Activated CD8-positive, alpha-beta memory T cell treated with anti-CD3 and anti-CD28 coated beads, Interleukin-2, amount 50 U/mL, for 1 hour (primary cell): ENCODE results near the gene C20orf141.
"Not testable (repeated sequence)": the region's sequence is repeated elsewhere in the genome, so short reads cannot be mapped to it uniquely, and the experiment has no call there.

Experiments
- DNase-seq: peaks from one replicate; pipeline ENCODE4 v3.0.0-alpha.2; 2020; ENCODE audit errors: extremely low read depth

Gene C20orf141

DNA sequence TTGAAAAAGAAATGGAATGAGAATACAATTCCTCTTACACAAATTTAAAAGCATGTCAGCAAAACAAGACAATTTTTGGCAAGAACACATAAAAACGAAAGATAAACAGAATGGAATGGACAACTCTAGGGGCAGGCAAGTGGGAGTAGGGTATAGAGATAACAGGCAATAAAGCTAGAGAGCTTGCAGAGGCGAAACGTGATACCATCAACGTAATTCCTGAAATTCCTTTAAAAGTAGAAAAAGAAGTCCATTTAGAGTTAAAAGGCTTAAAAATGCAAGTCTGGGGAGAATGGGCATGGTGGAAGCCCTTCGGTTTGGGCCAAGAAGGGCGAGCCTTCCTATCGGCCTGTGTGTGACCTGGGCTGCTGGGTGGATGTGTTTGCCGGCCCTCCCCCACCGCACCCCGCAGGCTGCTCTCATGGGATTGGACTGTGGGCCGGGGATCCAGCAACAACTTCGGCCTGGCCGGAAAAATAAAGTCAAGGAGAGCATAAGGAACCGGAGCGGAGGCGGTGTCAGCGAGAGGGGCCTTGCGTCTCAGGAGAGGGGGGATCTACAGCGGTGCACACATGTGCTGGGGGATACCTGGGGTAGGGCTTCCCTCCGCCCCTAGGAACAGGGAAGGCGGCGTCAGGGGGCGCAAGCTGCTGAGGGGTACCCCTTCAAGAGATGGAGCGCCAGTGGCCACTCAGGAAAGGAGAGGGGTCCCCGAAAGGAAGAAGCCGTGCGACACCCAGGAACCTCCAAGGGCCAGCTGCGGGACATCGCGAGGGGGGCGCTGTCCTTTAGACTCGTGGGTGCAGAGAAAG is 5.5 kb downstream of the C20orf141 start:
- DNase-seq, result no peak

- no peak for DNase-seq
These were observed 6.4 kb downstream of the C20orf141 start for GRCh38 chr20:2820896-2821869.

- DNase-seq, result peak; percentile 27
These were observed 7.3 kb downstream of the C20orf141 start for GRCh38 chr20:2822073-2822472.

- DNase-seq, result no peak
These were observed 11.0 kb downstream of the C20orf141 start for GRCh38 chr20:2825761-2826160.

- DNase-seq, result no peak
These were observed 11.9 kb downstream of the C20orf141 start for GRCh38 chr20:2826655-2827054.

DNA sequence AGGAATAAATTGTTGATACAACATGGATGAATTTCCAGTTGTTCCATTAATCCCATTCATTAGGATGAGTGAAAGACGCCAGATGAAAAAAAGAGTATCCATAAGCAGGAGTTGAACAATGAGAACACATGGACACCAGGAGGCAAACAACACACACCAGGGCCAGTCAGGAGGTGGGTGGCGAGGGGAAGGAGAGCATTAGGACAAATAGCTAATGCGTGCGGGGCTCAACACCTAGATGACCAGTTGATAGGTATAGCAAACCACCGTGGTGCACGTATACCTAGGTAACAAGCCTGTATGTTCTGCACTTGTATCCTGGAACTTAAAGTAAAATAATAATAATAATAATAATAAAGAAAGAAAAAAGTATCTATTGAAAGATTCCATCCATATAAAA is 14.6 kb downstream of the C20orf141 start:
- DNase-seq, result no peak

GRCh38 chr20:2831206-2831605 is 16.4 kb downstream of the C20orf141 start:
- DNase-seq, result not testable (repeated sequence)

DNA sequence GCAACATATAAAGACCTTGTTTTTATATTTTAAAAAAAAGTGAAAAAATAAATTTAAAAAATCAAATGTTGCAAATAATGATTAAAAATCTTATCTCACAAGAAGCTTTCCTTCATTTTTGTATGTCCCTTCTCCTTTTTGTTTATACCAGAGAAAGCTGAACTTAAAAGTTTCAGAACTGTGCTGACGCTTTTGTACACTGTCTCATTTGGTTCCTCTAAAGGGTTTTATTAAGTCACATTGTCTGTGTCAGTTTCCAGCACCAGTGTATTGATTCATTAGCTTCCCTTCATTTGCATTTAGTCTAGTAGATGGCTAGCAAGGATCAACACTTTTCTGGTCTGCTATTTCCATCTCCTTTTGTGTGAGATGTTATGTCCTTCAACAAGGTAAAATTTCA is 19.0 kb downstream of the C20orf141 start:
- no peak for DNase-seq

DNA sequence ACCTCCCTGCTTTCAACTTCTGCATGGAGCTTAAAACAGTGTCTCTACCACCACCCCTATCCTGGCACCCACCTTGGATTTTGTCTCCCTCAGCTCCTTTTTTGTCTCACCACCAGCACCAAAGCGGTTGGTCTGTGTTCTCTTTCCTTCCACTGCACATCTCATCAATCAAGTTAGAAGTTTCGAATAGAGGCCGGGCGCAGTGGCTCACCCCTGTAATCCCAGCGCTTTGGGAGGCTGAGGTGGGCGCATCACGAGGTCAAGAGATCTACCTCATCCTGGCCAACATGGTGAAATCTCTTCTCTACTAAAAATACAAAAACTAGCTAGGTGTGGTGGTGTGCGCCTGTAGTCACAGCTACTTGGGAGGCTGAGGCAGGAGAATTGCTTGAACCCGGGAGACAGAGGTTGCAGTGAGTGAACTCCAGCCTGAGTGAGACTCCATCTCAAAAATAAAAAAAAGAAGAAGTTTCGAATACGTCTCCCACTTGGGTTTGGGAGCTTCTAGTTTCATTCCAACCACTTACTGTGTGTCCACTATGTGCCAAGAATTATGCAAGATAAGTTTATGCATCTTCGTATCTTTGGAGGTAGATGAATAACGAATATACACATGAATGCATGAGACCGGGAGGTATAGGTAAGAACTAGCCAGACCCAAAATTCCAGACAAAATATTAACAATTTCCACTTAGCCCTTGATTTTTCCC is 19.8 kb downstream of the C20orf141 start:
- no peak for DNase-seq

DNA sequence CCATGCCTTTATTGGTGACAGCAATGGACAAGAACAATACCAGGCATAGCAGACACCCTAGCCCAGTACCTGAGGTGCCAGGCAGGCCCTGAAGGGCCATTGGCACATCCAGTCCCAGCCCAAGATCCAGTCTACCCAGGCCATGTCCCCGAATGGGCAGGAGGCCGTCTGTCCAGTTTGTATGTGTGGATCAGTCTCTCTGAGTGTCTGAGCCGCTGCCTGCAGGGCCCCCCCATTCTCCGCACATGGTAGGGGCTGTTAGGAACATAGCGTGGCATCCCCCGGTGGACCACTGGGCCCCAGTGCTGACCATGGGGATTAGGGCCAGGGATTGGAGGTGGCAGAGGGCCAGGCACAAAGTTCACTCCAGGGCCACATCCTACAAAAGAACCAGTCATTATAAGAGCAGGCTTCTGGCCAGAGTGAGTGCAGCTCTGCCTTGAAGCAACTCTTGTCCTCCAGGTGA is 20.6 kb downstream of the C20orf141 start:
- no peak for DNase-seq

DNA sequence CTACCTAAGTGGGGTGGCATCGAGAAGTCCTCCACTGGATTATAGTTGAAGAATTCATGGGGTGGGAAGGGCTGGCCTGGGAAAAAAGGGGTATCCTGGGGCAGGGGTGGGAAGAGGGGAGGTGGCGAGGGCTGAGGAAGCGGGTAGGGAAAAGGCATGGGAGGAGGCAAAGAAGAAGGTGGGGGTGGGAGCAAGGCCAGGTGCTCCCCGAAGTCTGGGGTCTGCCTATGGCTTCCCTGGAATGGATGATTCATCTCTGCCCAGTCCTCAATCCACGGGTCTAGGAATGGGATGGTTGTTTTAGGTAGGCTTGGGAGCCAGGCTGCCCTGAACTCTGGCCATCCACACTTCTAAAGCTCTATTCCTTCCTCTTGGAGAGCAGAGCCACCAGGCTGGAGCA is 21.2 kb downstream of the C20orf141 start:
- DNase-seq, result no peak

GRCh38 chr20:2837221-2837960 is 22.6 kb downstream of the C20orf141 start:
- no peak for DNase-seq

GRCh38 chr20:2838170-2838797 is 23.5 kb downstream of the C20orf141 start:
- DNase-seq, result no peak

- no peak for DNase-seq
These were observed 24.3 kb downstream of the C20orf141 start for GRCh38 chr20:2838847-2839671.

DNA sequence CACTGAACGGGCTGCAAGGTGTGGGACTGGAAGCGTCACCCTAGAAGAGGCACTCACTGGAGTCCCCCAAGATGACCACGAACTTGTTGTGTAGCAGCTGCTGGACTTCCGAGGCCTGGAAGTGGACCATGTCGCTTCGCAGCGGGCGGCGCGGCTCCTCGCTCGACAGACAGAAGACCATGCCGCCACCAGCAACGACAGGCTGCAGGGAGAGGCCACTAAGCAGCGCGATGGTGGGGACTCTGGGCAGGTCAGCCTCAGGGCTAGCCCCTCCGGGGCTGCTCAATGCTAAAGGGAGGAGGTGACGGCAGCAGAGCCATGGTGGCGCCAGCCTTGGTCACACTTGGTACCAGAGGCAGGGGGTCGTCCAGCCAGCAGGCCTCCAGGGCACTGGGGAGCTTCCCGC is 24.9 kb downstream of the C20orf141 start:
- no peak for DNase-seq

DNA sequence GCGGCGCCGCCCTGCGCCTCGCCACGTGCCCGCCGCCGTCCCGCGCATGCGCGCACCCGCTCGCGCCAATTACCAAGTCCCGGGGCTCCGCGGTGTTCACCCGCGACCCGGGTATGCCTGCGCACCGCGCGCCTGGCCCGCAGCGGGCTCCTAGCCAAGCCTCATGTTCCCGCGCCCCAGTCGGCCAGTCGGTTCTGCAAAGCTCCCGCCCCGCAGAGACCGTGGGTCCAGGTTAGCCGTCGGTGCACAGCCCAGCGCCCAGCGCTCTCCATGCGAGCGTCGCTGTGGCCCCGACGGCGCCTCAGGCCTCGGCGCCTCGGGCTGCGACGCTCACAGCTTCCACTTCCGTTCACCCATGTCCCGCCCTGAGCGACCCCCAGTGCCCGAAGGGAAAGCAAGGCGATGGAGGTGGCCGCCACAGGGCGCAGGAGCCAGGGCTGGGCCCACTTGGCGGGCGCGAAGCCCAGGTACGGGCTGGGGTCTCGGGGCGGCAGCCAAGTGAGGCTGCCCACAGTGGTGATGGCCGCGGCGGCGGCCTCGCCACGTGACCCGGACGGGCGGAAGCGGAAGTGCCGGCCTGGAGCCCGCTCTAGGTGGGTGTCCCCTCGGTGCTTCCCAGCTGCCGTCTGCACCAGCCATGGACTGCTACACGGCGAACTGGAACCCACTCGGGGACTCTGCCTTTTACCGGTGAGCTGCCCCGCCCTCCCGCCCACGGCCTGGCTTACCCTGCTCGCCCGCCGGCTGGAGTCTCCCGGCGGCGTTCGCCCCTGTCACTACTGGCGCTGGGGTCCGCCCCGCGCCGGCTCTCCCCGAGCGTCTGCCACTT is 25.6 kb downstream of the C20orf141 start, which contains the start of the genes PCED1A and VPS16:
Gene PCED1A (minus strand): TSS at position 518 of the 829 bp plus-strand sequence. CDS start 743 bp downstream, outside the sequence.
Gene VPS16 (plus strand): TSS at position 608 of the 829 bp plus-strand sequence. CDS start 30 bp downstream, at position 638.
- DNase-seq, result peak; percentile 59

GRCh38 chr20:2840967-2841531 is 26.3 kb downstream of the C20orf141 start:
- no peak for DNase-seq

- DNase-seq, result no peak
These were observed 30.8 kb downstream of the C20orf141 start for GRCh38 chr20:2845607-2846006.
